Panc1 (cell line): Measurements from ENCODE around the gene PELI2.
"Not testable (repeated sequence)": the region's sequence is repeated elsewhere in the genome, so short reads cannot be mapped to it uniquely, and the experiment has no call there.

Experiments
- CTCF ChIP-seq: fragments of 450-650 bp; IDR thresholded peaks from 2 replicates; pipeline ENCODE4 v1.5.1; 2017; ENCODE audit warnings: mild to moderate bottlenecking
- REST ChIP-seq, 2 experiments: IDR thresholded peaks; 2 replicates each; pipeline ENCODE4 v1.6.1; 2011 to 2012; ENCODE audit warnings: low read depth in 2 of 2, control low read depth in 1 of 2, low read length in 1 of 2, mild to moderate bottlenecking in 1 of 2, moderate library complexity in 1 of 2; ENCODE audit not compliant: insufficient read depth in 1 of 2

- not testable (repeated sequence) for TF ChIP-seq CTCF; REST (IDR thresholded peaks at IDR 0.05; ENCODE audit: insufficient read depth in 1 of 2, low read depth in 2 of 2, low read length in 1 of 2)
These were observed 48.4 kb downstream of the PELI2 start for GRCh38 chr14:56166579-56166978.
